ENCODE measurements around the gene MRGPRX4. TPM values are rescaled to one million over a fixed set of nuclear protein-coding genes. Genes with fewer than 3 reads are reported as not detected.
A peak's percentile ranks its signal among the peaks of the same experiment; 100 is the strongest.
"Not testable (repeated sequence)": the region's sequence is repeated elsewhere in the genome, so short reads cannot be mapped to it uniquely, and the experiment has no call there.

The MRGPRX4 gene
- total RNA-seq, 1 donor from 2014 or later = not detected

DNA sequence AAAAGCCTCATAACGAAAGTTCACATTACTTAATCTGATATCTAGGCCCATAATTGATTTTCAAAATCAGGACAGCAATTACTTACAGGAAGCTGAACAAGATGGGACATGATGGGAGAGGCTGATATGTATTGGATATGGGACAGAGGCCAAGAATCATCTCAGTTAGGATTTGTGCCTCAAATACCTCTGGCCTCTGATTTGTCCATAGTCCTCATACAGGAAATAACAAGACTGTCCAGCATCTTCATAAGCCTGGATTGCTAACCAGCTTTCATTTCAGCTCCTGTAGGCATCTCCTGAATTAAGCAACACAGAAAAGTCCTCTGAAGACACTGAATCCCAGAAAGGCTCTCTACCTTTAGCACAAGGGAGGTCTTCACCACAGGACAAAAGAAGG lies 4.3 kb upstream of the MRGPRX4 start:
- Mint-ChIP-seq H3K36me3 (ENCODE audit: unreplicated experiment) (no peaks in the 10 kb centered on the region), H3K4me3 (ENCODE audit: unreplicated experiment) (no peak overlapping the region), H3K4me1 (ENCODE audit: unreplicated experiment) (no peaks in the 10 kb centered on the region), H3K9me3 (ENCODE audit: unreplicated experiment) (peaks cover 13% of the 10 kb centered on the region), H3K27ac (ENCODE audit: unreplicated experiment) (no peak overlapping the region), H3K27me3 (ENCODE audit: unreplicated experiment) (peaks cover 49% of the 10 kb centered on the region)
- DNase-seq (ENCODE audit: extremely low spot score, unreplicated experiment) = no peak
- TF ChIP-seq, protein P1, sequence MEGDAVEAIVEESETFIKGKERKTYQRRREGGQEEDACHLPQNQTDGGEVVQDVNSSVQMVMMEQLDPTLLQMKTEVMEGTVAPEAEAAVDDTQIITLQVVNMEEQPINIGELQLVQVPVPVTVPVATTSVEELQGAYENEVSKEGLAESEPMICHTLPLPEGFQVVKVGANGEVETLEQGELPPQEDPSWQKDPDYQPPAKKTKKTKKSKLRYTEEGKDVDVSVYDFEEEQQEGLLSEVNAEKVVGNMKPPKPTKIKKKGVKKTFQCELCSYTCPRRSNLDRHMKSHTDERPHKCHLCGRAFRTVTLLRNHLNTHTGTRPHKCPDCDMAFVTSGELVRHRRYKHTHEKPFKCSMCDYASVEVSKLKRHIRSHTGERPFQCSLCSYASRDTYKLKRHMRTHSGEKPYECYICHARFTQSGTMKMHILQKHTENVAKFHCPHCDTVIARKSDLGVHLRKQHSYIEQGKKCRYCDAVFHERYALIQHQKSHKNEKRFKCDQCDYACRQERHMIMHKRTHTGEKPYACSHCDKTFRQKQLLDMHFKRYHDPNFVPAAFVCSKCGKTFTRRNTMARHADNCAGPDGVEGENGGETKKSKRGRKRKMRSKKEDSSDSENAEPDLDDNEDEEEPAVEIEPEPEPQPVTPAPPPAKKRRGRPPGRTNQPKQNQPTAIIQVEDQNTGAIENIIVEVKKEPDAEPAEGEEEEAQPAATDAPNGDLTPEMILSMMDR (IDR thresholded peaks at IDR 0.05) = no peak

DNA sequence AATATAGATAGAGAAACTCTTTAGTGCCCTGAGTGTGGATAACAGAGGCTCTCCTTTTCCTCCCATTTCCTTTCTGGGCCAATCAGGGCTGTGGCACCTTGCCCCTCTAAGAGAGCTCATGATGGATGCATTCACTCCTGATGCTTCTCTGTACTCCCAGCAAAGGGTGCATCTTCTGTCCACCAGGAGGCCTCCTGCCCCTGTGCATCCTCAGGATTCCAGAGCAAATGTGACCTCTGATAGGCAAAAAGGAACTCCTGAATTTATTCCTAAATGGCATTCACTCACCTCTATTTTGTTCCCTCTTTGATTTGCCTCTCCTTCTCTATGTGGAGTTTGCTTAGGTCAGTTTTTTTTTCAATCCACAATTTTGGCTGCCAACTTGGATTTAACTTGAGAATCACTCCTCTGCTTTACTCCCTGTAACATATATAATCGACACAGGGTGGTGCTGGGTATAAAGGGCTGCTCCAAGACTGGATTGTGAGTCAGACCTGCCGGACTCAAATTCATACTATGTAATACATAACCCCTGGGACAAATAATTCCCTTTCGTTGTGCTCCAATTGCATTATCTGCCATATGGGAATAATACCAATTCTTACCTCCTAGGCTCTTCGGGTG lies 1.1 kb upstream of the MRGPRX4 start:
- TF ChIP-seq, protein P1 (IDR thresholded peaks at IDR 0.05) = peak; percentile 72
- Mint-ChIP-seq H3K4me3 (ENCODE audit: unreplicated experiment) (no peak overlapping the region), H3K27me3 (ENCODE audit: unreplicated experiment) (peaks cover 49% of the 10 kb centered on the region), H3K4me1 (ENCODE audit: unreplicated experiment) (no peaks in the 10 kb centered on the region), H3K36me3 (ENCODE audit: unreplicated experiment) (no peaks in the 10 kb centered on the region), H3K9me3 (ENCODE audit: unreplicated experiment) (peaks cover 7% of the 10 kb centered on the region), H3K27ac (ENCODE audit: unreplicated experiment) (no peak overlapping the region)
- no peak for DNase-seq (ENCODE audit: extremely low spot score, unreplicated experiment)

DNA sequence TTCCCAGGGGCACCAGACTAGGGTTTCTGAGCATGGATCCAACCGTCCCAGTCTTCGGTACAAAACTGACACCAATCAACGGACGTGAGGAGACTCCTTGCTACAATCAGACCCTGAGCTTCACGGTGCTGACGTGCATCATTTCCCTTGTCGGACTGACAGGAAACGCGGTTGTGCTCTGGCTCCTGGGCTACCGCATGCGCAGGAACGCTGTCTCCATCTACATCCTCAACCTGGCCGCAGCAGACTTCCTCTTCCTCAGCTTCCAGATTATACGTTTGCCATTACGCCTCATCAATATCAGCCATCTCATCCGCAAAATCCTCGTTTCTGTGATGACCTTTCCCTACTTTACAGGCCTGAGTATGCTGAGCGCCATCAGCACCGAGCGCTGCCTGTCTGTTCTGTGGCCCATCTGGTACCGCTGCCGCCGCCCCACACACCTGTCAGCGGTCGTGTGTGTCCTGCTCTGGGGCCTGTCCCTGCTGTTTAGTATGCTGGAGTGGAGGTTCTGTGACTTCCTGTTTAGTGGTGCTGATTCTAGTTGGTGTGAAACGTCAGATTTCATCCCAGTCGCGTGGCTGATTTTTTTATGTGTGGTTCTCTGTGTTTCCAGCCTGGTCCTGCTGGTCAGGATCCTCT lies 709 bp downstream of the MRGPRX4 start:
- H3K36me3 Mint-ChIP-seq (ENCODE audit: unreplicated experiment) = no peaks in the 10 kb centered on the region
- H3K4me3 Mint-ChIP-seq (ENCODE audit: unreplicated experiment) = no peak overlapping the region
- TF ChIP-seq, protein P1 (IDR thresholded peaks at IDR 0.05) = no peak
- no peaks in the 10 kb centered on the region for H3K9me3 Mint-ChIP-seq (ENCODE audit: unreplicated experiment)
- H3K27ac Mint-ChIP-seq (ENCODE audit: unreplicated experiment) = no peak overlapping the region
- H3K27me3 Mint-ChIP-seq (ENCODE audit: unreplicated experiment) = peaks cover 47% of the 10 kb centered on the region
- no peak for DNase-seq (ENCODE audit: extremely low spot score, unreplicated experiment)
- no peaks in the 10 kb centered on the region for H3K4me1 Mint-ChIP-seq (ENCODE audit: unreplicated experiment)

DNA sequence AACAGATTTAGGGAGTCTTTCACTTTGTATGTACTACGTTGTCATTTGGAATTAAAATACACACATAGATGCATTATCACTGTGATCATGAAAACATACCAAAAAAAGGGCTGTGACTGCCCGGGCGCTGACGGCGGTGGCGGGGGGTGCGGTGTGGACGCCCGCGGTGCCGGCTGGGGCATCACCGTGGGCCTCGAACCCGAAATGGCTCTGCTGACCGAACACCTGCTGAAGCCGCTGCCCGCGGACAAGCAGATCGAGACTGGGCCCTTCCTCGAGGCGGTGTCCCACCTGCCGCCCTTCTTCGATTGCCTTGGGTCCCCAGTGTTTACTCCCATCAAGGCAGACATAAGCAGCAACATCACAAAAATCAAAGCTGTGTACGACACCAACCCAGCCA lies 16.2 kb downstream of the MRGPRX4 start:
- Mint-ChIP-seq H3K27ac (ENCODE audit: unreplicated experiment) (no peak overlapping the region), H3K27me3 (ENCODE audit: unreplicated experiment) (peaks cover 40% of the 10 kb centered on the region), H3K4me3 (ENCODE audit: unreplicated experiment) (no peak overlapping the region), H3K4me1 (ENCODE audit: unreplicated experiment) (no peaks in the 10 kb centered on the region), H3K9me3 (ENCODE audit: unreplicated experiment) (no peaks in the 10 kb centered on the region), H3K36me3 (ENCODE audit: unreplicated experiment) (no peaks in the 10 kb centered on the region)
- TF ChIP-seq, protein P1 (IDR thresholded peaks at IDR 0.05) = no peak
- DNase-seq (ENCODE audit: extremely low spot score, unreplicated experiment) = peak; percentile 75

DNA sequence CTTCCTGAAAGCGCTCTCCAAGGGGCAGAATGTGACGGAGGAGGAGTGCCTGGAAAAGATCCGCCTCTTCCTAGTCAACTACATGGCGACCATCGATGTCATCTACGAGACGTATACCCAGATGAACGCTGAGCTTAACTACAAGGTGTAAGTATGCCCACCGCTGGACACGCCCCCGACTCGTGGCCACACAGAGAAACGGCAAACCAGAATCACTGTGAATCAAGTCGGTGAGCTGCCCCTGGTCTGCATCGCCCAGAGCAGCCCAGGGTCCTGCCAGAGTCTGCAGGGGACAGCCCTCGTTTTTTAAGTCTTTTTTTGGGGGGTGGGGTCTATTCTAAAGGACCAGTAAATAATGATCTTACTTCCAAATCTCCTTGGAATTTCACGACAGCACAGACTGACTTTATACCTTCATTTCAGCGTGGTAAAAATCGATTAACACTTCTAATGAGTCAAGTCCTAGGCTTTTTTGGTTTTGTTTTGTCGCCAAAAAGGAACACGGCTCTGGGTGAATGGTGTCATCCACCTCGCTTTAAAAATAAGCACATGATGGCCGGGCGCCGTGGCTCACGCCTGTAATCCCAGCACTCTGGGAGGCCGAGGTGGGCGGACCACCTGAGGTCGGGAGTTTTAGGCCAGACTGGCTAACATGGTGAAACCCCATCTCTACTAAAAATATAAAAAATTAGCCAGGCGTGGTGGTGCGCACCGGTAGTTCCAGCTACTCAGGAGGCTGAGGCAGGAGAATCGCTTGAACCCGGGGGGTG lies 17.0 kb downstream of the MRGPRX4 start:
- not testable (repeated sequence) for H3K9me3 Mint-ChIP-seq (ENCODE audit: unreplicated experiment); H3K4me3 Mint-ChIP-seq (ENCODE audit: unreplicated experiment); H3K4me1 Mint-ChIP-seq (ENCODE audit: unreplicated experiment); H3K27ac Mint-ChIP-seq (ENCODE audit: unreplicated experiment); H3K36me3 Mint-ChIP-seq (ENCODE audit: unreplicated experiment)
- peak; percentile 62 for DNase-seq (ENCODE audit: extremely low spot score, unreplicated experiment)
- peaks cover 38% of the 10 kb centered on the region for H3K27me3 Mint-ChIP-seq (ENCODE audit: unreplicated experiment)

Data from osteocyte (in vitro differentiated cells).